GM12878 (cell line): ENCODE measurements around the gene CCSER2. TPM values are rescaled to one million over a fixed set of nuclear protein-coding genes. Genes with fewer than 3 reads are reported as not detected.

Experiments used
- ATAC-seq: fragments of 200-7000 bp; cut with Tn5 transposase; 3 replicates; pipeline ENCODE4 v1.9.1; 2020; ENCODE audit warnings: mild to moderate bottlenecking, moderate library complexity
- BruUV-seq: library from RNA; stranded (reverse); fragments of 400-500 nt; replicated peaks from 2 replicates; lab custom pipeline; 2021; lab: Mats Ljungman, UMichigan
- CTCF ChIA-PET: fragments of 300-600 bp; sonication (Branson Sonifier 250); formaldehyde crosslinking; extraction: SDS; loops from one replicate; lab custom pipeline; 2021; ENCODE audit warnings: inconsistent platforms; lab: Yijun Ruan, JAX
- POLR2A ChIA-PET: fragments of 350-600 bp; formaldehyde crosslinking; extraction: SDS; loops from one replicate; lab custom pipeline; 2021; ENCODE audit warnings: inconsistent platforms; lab: Charles Lee
- RAD21 ChIA-PET: fragments of 300-600 bp; sonication (Branson Sonifier 250); formaldehyde crosslinking; loops from one replicate; lab custom pipeline; 2023; ENCODE audit warnings: antibody characterized with exemption; ENCODE audit not compliant: unreplicated experiment; lab: Charles Lee
- SMC1A ChIA-PET: fragments of 300-600 bp; sonication (Branson Sonifier 250); formaldehyde crosslinking; loops from one replicate; lab custom pipeline; 2023; ENCODE audit not compliant: unreplicated experiment, uncharacterized antibody; lab: Charles Lee
- DNase-seq: peaks from one replicate; pipeline ENCODE4 v3.0.0-alpha.2; 2011; ENCODE audit warnings: low read depth, low spot score
- FAIRE-seq: peaks from 3 replicates; lab custom pipeline; 2011; peaks lifted over from hg19 to GRCh38; lab: Jason Lieb, UNC
- H2AFZ ChIP-seq: 2 replicates; pipeline ENCODE4 v1.6.0; 2011; ENCODE audit warnings: low read depth, low read length, control low read depth; ENCODE audit not compliant: control insufficient read depth
- H3K27ac ChIP-seq: 2 replicates; pipeline ENCODE4 v1.5.1; 2011; ENCODE audit warnings: control low read depth; ENCODE audit not compliant: control insufficient read depth, insufficient read depth
- H3K27me3 ChIP-seq, 2 experiments: replicated peaks in 1 of 2; 2 replicates each; pipeline versions ENCODE4 v1.6.0 to v1.6.1; 2011; ENCODE audit warnings: low read length in 1 of 2; ENCODE audit not compliant: control insufficient read depth in 2 of 2, insufficient read depth in 2 of 2
- H3K36me3 ChIP-seq, 2 experiments: 2 replicates each; pipeline ENCODE4 v1.5.1; 2011; ENCODE audit warnings: low read length in 1 of 2; ENCODE audit not compliant: control insufficient read depth in 2 of 2, insufficient read depth in 2 of 2
- H3K4me1 ChIP-seq: 2 replicates; pipeline ENCODE4 v1.6.1; 2011; ENCODE audit warnings: mild to moderate bottlenecking, low read length, moderate library complexity, mixed read lengths; ENCODE audit not compliant: control insufficient read depth, insufficient read depth
- H3K4me2 ChIP-seq: 2 replicates; pipeline ENCODE4 v1.6.0; 2011; ENCODE audit warnings: control low read depth; ENCODE audit not compliant: control insufficient read depth, insufficient read depth
- H3K4me3 ChIP-seq: fragments of 200-600 bp; sonication (generic); 2 replicates; pipeline ENCODE4 v1.5.1; 2016
- H3K79me2 ChIP-seq: 2 replicates; pipeline ENCODE4 v1.6.0; 2011; ENCODE audit warnings: low read length; ENCODE audit not compliant: control insufficient read depth, insufficient read depth
- H3K9ac ChIP-seq: 2 replicates; pipeline ENCODE4 v1.8.0; 2011; ENCODE audit warnings: low read length, control low read depth, mixed read lengths; ENCODE audit not compliant: control insufficient read depth, insufficient read depth
- H3K9me3 ChIP-seq: replicated peaks from 3 replicates; pipeline ENCODE4 v1.5.1; 2011; ENCODE audit warnings: mild to moderate bottlenecking, low read length; ENCODE audit not compliant: control insufficient read depth, insufficient read depth
- H4K20me1 ChIP-seq: 2 replicates; pipeline ENCODE4 v1.6.0; 2011; ENCODE audit not compliant: control insufficient read depth, insufficient read depth
- CBX3 ChIP-seq: fragments of 200-600 bp; sonication (generic); IDR thresholded peaks from 2 replicates; pipeline ENCODE4 v1.6.1; 2016; ENCODE audit warnings: low read depth, borderline replicate concordance
- EGR1 ChIP-seq, 2 experiments: IDR thresholded peaks; 1 replicate in 1 of 2; 2 replicates in 1 of 2; pipeline ENCODE4 v1.6.1; 2011 to 2012; ENCODE audit warnings: low read depth in 2 of 2, low read length in 2 of 2, borderline replicate concordance in 1 of 2, mild to moderate bottlenecking in 1 of 2, moderate library complexity in 1 of 2
- KDM1A ChIP-seq: fragments of 200-600 bp; sonication (generic); IDR thresholded peaks from 2 replicates; pipeline ENCODE4 v1.6.1; 2016; ENCODE audit warnings: borderline replicate concordance
- NR2F1 ChIP-seq: fragments of 450-650 bp; conservative IDR thresholded peaks from 2 replicates; pipeline ENCODE4 v1.6.1; 2017; ENCODE audit warnings: mild to moderate bottlenecking
- PBX3 ChIP-seq: IDR thresholded peaks from 2 replicates; pipeline ENCODE4 v1.6.1; 2011; ENCODE audit warnings: mild to moderate bottlenecking, low read depth, low read length, moderate library complexity; ENCODE audit not compliant: insufficient replicate concordance
- RFX5 ChIP-seq: IDR thresholded peaks from 2 replicates; pipeline ENCODE4 v1.6.1; 2011; ENCODE audit warnings: low read depth, low read length, improper control_type of control experiment
- SP1 ChIP-seq: IDR thresholded peaks from one replicate; pipeline ENCODE4 v1.6.1; 2011; ENCODE audit warnings: low read depth, low read length
- STAT3 ChIP-seq: IDR thresholded peaks from 2 replicates; pipeline ENCODE4 v1.6.1; 2011; ENCODE audit warnings: low read depth, low read length, improper control_type of control experiment
- TBL1XR1 ChIP-seq: IDR thresholded peaks from 2 replicates; pipeline ENCODE4 v1.6.1; 2012; ENCODE audit warnings: low read depth, low read length, improper control_type of control experiment
- USF2 ChIP-seq: IDR thresholded peaks from 2 replicates; pipeline ENCODE4 v1.6.1; 2011; ENCODE audit warnings: low read depth, low read length, improper control_type of control experiment, borderline replicate concordance
- WGBS: methylation state at CpG from one replicate; pipeline ENCODE4 v1.1.6; 2016; ENCODE audit warnings: low lambda C conversion rate; ENCODE audit not compliant: insufficient replicate concordance, insufficient coverage; ENCODE audit errors: missing lambda C conversion rate; 5-methylcytosine and 5-hydroxymethylcytosine counted together
- in situ Hi-C: fragments of 300-500 bp; cut with MboI; formaldehyde crosslinking; loops from 9 replicates; pipeline ENCODE4 v1.14.3; 2018; ENCODE audit warnings: mixed read lengths
- intact Hi-C: fragments of 100-400 bp; cut with micrococcal nuclease; formaldehyde crosslinking; loops from one replicate; pipeline ENCODE4 v1.14.2; 2022; ENCODE audit not compliant: unreplicated experiment
- polyA plus RNA-seq, 11 experiments: library from polyadenylated mRNA; depleted of rRNA in 4 of 11; unstranded in 6 of 11; stranded (reverse) in 5 of 11; fragments of >200 nt; fragmentation: Nextera tagmentation in 4 of 11; fragmentation: Illumina TruSeq in 1 of 11; extraction: Ambion mirVana in 4 of 11; extraction: Trizol in 1 of 11; gene quantifications; 1 replicate in 1 of 11; 2 replicates in 10 of 11; pipeline versions ENCODE4 v1.2.1 to v1.2.3, GENCODE V29; 2011 to 2016; ENCODE audit warnings: inconsistent platforms in 2 of 11, missing spikeins in 2 of 11, low read depth in 1 of 11
- total RNA-seq, 4 experiments: library from RNA; depleted of rRNA in 3 of 4; stranded (reverse); fragments of >200 nt in 3 of 4; fragmentation: Illumina TruSeq in 1 of 4; extraction: Trizol in 1 of 4; gene quantifications; 2 replicates each; pipeline versions ENCODE4 v1.2.1 to v1.2.3, GENCODE V29; 2013 to 2021

The CCSER2 gene
- total and polyA plus RNA-seq, 10 of the 15 experiments (the other 5 are each of a cell fraction or from before 2014, with no cell fraction given) = 4.7 to 18.8 (median 13.2) TPM

GRCh38 chr10:84404783-84405182, 76.4 kb downstream of the CCSER2 start:
- Histone ChIP-seq H3K27ac (no peak overlapping the region), H3K36me3 (no peaks in the 10 kb centered on the region; a peak in 1 of 4 replicates), H3K9me3 (no peaks in the 10 kb centered on the region), H3K4me3 (no peak overlapping the region), H3K79me2 (no peaks in the 10 kb centered on the region), H3K4me1 (no peaks in the 10 kb centered on the region), H3K27me3 (no peaks in the 10 kb centered on the region), H3K4me2 (no peak overlapping the region), H4K20me1 (no peaks in the 10 kb centered on the region), H3K9ac (no peak overlapping the region), H2AFZ (no peak overlapping the region)
- FAIRE-seq (no peak), ATAC-seq (no peak), DNase-seq (no peak)
- BruUV-seq = no TSS peak
- in situ Hi-C loops (no loop called here), intact Hi-C loops (loop anchor here (5.0 kb wide), 1 partner anchor 48 kb away; no protein-coding TSS in a partner anchor)
- RAD21 ChIA-PET = no interaction called here
- 82% methylated on average over 1 of the region's 1 CpG for WGBS
- POLR2A ChIA-PET = no interaction called here
- CTCF ChIA-PET = interaction anchor here (1.2 kb wide), 1 partner anchor 21 kb away, joined by 3 read pairs; no protein-coding TSS in a partner anchor
- SMC1A ChIA-PET = no interaction called here
- TF ChIP-seq STAT3 (no peak), NR2F1 (no peak), USF2 (no peak), CBX3 (no peak), EGR1 (IDR thresholded peaks at IDR 0.05; ENCODE audit: borderline replicate concordance in 1 of 2, low read depth in 2 of 2, low read length in 2 of 2) (no peak), PBX3 (no peak), TBL1XR1 (no peak), KDM1A (no peak), RFX5 (no peak), SP1 (no peak)
